Measurements from ENCODE around the gene COG2. TPM values are rescaled to one million over a fixed set of nuclear protein-coding genes. Genes with fewer than 3 reads are reported as not detected.

The COG2 gene
- total and polyA plus RNA-seq, 12 donors, result 12.0 to 80.1 (median 50.6) TPM

DNA sequence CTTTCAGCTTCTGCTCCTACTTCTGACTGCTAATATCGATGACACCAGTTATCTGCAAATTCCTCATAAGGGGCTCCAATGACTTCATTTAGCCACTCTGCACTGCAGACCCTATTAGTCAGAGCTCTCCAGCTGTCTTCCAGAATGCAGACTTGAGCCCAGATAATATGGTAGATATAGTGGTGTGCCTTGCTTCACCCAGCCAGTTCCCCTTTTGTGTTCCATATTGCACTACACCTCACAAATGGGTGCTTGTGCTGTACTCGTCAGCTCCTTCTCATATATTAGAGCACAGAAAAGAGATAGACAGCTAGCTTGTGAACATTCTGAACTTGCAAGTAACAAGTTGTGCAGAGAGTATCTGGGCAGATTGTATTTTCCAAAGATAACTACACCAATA, 23.7 kb upstream of the COG2 start:
- no peak overlapping the region for H3K27ac ChIP-seq
- H3K4me1 ChIP-seq (replicated peaks in 1 of 2), result no peaks in the 10 kb centered on the region
- H3K27me3 ChIP-seq, result no peaks in the 10 kb centered on the region
- H3K4me3 ChIP-seq, result no peak overlapping the region
- intact Hi-C loops (cut with DNase I), result no loop called here
- H3K9me3 ChIP-seq (replicated peaks in 1 of 3), result no peaks in the 10 kb centered on the region
- 82 to 89% (median 85%) methylated on average over 2 of the region's 2 CpGs for WGBS, 4 donors
- DNase-seq, result no peak
- H3K36me3 ChIP-seq (replicated peaks in 1 of 2), result no peaks in the 10 kb centered on the region
- no peak for TF ChIP-seq POLR2A (IDR thresholded peaks at IDR 0.05)
- TF ChIP-seq, protein P1, sequence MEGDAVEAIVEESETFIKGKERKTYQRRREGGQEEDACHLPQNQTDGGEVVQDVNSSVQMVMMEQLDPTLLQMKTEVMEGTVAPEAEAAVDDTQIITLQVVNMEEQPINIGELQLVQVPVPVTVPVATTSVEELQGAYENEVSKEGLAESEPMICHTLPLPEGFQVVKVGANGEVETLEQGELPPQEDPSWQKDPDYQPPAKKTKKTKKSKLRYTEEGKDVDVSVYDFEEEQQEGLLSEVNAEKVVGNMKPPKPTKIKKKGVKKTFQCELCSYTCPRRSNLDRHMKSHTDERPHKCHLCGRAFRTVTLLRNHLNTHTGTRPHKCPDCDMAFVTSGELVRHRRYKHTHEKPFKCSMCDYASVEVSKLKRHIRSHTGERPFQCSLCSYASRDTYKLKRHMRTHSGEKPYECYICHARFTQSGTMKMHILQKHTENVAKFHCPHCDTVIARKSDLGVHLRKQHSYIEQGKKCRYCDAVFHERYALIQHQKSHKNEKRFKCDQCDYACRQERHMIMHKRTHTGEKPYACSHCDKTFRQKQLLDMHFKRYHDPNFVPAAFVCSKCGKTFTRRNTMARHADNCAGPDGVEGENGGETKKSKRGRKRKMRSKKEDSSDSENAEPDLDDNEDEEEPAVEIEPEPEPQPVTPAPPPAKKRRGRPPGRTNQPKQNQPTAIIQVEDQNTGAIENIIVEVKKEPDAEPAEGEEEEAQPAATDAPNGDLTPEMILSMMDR (IDR thresholded peaks at IDR 0.05), result no peak

DNA sequence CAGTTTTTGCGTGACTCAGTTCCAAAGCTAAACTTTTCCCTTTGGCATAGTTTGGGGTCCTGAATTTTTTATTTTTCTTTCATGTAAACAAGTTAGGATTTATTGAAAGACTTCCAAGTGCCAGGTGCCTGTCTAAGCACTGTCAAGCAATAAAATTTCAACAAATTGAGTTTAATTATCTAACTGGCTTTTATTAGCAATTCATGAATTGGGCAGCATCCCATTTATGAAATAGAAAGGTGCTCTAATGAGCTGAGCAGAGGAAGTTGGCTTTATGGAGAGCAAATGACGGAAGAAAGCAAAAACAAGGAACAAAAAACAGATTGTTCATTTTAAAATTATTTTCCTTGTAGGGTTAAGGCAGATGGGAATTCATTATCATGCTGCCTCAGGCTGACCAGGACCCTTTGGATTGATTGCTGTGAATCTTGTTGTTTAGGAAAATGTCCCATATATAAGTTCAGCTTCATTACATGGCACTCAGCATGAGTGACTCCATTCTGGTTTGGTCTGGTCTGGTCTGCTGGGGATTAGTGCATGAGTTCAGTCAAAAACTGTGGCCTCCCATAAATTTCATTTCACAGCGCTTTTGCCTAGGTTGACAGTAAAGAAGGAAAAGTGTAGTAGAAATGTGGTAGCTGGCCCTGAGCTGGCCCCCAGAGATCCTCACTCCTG, 21.5 kb upstream of the COG2 start:
- H3K36me3 ChIP-seq (replicated peaks in 1 of 2), result no peaks in the 10 kb centered on the region
- no peak for DNase-seq
- H3K4me1 ChIP-seq (replicated peaks in 1 of 2), result no peaks in the 10 kb centered on the region
- intact Hi-C loops (cut with DNase I), result no loop called here
- H3K27me3 ChIP-seq, result no peaks in the 10 kb centered on the region
- no peak overlapping the region for H3K27ac ChIP-seq
- H3K9me3 ChIP-seq (replicated peaks in 1 of 3), result no peaks in the 10 kb centered on the region
- WGBS, 4 donors, result 86 to 95% (median 90%) methylated on average over 3 of the region's 3 CpGs
- TF ChIP-seq, protein P1 (IDR thresholded peaks at IDR 0.05), result no peak
- no peak for TF ChIP-seq POLR2A (IDR thresholded peaks at IDR 0.05)
- no peak overlapping the region for H3K4me3 ChIP-seq

DNA sequence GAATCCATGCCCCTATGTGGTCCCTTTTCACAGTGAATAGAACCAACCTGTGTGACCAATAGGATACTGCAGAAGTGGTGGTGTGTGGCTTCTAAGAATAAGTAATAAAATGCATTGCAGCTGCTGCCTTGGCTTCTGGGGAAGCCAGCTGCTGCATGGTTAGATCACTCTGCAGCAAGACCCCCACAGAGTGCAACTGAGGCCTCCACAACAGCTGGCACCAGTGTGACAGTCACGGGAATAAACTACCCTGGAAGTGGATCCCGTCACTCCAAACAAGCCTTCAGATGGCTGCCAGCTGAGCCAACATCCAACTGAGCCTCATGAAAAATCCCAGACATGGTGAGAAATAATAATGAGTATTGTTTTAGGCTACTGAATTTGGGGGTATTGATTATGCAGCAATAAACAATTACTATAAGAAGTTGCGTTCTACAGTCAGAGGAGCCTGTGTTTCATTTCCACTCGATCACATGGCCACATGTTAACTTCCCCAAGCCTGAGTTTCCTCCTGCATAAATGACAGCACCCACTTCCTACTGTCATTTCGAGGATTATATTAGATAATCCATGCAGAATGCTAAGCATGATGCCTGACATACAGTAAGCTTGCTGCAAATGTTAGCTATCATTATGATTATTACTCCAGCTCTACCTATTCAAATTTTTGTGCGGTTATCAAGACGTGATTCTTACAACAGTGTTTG, 20.8 kb upstream of the COG2 start:
- TF ChIP-seq, protein P1 (IDR thresholded peaks at IDR 0.05), result no peak
- TF ChIP-seq POLR2A (IDR thresholded peaks at IDR 0.05), result no peak
- Histone ChIP-seq H3K36me3 (replicated peaks in 1 of 2) (no peaks in the 10 kb centered on the region), H3K27me3 (no peaks in the 10 kb centered on the region), H3K9me3 (replicated peaks in 1 of 3) (no peaks in the 10 kb centered on the region), H3K27ac (no peak overlapping the region), H3K4me3 (no peak overlapping the region), H3K4me1 (replicated peaks in 1 of 2) (no peaks in the 10 kb centered on the region)
- intact Hi-C loops (cut with DNase I), result no loop called here
- WGBS, 4 donors, result 68 to 81% (median 75%) methylated on average over 7 of the region's 7 CpGs
- no peak for DNase-seq

DNA sequence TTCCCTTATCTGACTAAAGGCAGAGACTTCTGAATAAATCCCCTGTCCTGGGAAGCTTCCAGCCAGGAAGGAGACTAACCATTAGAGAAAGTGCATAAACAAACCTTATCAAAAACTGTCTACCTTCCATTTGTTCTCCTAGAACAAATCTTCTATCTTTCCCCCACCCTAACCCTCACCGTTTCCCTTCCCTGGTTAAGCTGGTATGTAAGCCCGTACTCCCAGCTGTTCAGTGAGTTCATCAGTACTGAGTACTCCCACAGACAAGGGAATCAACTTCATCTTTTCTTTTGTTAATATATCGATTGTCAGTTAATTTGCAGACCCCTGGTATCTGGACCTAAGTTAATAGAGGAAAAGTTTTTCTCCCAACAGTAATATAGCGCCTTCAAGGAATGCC, 20.1 kb upstream of the COG2 start:
- Histone ChIP-seq H3K4me3 (no peak overlapping the region), H3K27me3 (no peaks in the 10 kb centered on the region), H3K9me3 (replicated peaks in 1 of 3) (no peaks in the 10 kb centered on the region), H3K36me3 (replicated peaks in 1 of 2) (no peaks in the 10 kb centered on the region), H3K4me1 (replicated peaks in 1 of 2) (no peaks in the 10 kb centered on the region), H3K27ac (no peak overlapping the region)
- no peak for TF ChIP-seq POLR2A (IDR thresholded peaks at IDR 0.05)
- TF ChIP-seq, protein P1 (IDR thresholded peaks at IDR 0.05), result no peak
- 69 to 76% (median 73%) methylated on average over 4 of the region's 4 CpGs for WGBS, 4 donors
- intact Hi-C loops (cut with DNase I), result no loop called here
- DNase-seq, result no peak
